Upper lobe of left lung (tissue), 6 donors: Measurements from ENCODE around the gene NT5C3A. TPM values are rescaled to one million over a fixed set of nuclear protein-coding genes. Genes with fewer than 3 reads are reported as not detected.
A peak's percentile ranks its signal among the peaks of the same experiment; 100 is the strongest.

ENCODE experiments used
- ATAC-seq, 2 donors: fragments of 200-7000 bp; cut with Tn5 transposase; one replicate each; pipeline ENCODE4 v1.9.1; 2022; ENCODE audit warnings: mild to moderate bottlenecking in 2 of 2, moderate library complexity in 2 of 2; ENCODE audit not compliant: low FRiP score in 2 of 2
- DNase-seq, 2 donors: peaks; one replicate each; pipeline ENCODE4 v3.0.0-alpha.2; 2019 to 2020
- H3K27ac ChIP-seq, 4 donors: fragments of 200-600 bp; sonication (generic); one replicate each; pipeline ENCODE4 v1.5.1; 2016 to 2019
- H3K27me3 ChIP-seq, 4 donors: fragments of 200-600 bp; sonication (generic); one replicate each; pipeline ENCODE4 v1.5.1; 2017 to 2019
- H3K36me3 ChIP-seq, 4 donors: fragments of 200-600 bp; sonication (generic); one replicate each; pipeline ENCODE4 v1.5.1; 2016 to 2019
- H3K4me1 ChIP-seq, 4 donors: fragments of 200-600 bp; sonication (generic); one replicate each; pipeline ENCODE4 v1.5.1; 2018 to 2019
- H3K4me3 ChIP-seq, 4 donors: fragments of 200-600 bp; sonication (generic); one replicate each; pipeline ENCODE4 v1.5.1; 2017 to 2019; ENCODE audit warnings: mild to moderate bottlenecking in 2 of 4, moderate library complexity in 1 of 4
- H3K9me3 ChIP-seq, 4 donors: fragments of 200-600 bp; sonication (generic); one replicate each; pipeline ENCODE4 v1.5.1; 2018 to 2019
- EP300 ChIP-seq, 4 donors: sonication (generic); formaldehyde crosslinking; IDR thresholded peaks; one replicate each; pipeline ENCODE4 v1.5.1; 2017; ENCODE audit warnings: antibody characterized with exemption in 4 of 4, control low read depth in 2 of 4
- POLR2A ChIP-seq, 4 donors: fragments of 450-650 bp; IDR thresholded peaks; one replicate each; pipeline ENCODE4 v1.5.1; 2016 to 2017; ENCODE audit warnings: antibody characterized with exemption in 4 of 4, mild to moderate bottlenecking in 2 of 4
- POLR2AphosphoS5 ChIP-seq, 2 donors: sonication (generic); formaldehyde crosslinking; IDR thresholded peaks; one replicate each; pipeline ENCODE4 v1.5.1; 2017; ENCODE audit warnings: antibody characterized with exemption in 2 of 2
- WGBS, 2 donors: methylation state at CpG; one replicate each; pipeline ENCODE4 v1.1.5; 2017 to 2018; 5-methylcytosine and 5-hydroxymethylcytosine counted together
- total RNA-seq, 6 donors: library from RNA; depleted of rRNA in 4 of 6; stranded (reverse); fragments of >200 nt in 4 of 6; gene quantifications; one replicate each; pipeline versions ENCODE4 v1.1.0 to v1.2.1, GENCODE V29; 2016 to 2021
- TF ChIP-seq, protein P1 (sequence below), 6 experiments: fragments of 450-650 bp in 4 of 6; fragments of 200-600 bp in 2 of 6; sonication (generic) in 2 of 6; IDR thresholded peaks; one replicate each; pipeline ENCODE4 v1.5.1; 2016 to 2019; ENCODE audit warnings: antibody characterized with exemption in 6 of 6
- donor health status: DM: no; HTN: no; CAD: no; lungs with moderate emphysema.
- donor health status: DM: no; HTN: yes; CAD: no; lungs with severe emphysema.

NT5C3A gene
- total RNA-seq, 6 donors from 2014 or later: 18.4 to 52.3 (median 25.0) TPM

DNA sequence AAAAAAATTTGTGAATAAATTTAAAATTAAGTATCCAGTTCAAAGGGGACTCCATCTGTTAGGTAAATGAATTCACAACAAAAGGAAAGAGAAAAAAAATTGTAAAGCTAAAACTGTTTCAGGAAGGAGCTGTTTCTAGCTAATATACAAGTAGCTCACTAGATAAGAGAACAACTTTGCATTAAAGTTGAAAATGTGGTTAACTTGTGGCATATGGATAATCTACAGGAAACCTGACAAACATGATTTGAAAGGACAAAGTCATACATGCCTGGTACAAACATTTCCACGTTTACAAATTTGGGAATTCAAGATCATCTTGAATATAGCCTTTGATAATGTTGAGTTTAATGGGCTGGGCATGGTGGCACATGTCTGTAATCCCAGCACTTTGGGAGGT is 8.9 kb downstream of the NT5C3A start:
- WGBS, 2 donors: 35 to 40% methylated on average over 1 of the region's 1 CpG
- TF ChIP-seq, protein P1, sequence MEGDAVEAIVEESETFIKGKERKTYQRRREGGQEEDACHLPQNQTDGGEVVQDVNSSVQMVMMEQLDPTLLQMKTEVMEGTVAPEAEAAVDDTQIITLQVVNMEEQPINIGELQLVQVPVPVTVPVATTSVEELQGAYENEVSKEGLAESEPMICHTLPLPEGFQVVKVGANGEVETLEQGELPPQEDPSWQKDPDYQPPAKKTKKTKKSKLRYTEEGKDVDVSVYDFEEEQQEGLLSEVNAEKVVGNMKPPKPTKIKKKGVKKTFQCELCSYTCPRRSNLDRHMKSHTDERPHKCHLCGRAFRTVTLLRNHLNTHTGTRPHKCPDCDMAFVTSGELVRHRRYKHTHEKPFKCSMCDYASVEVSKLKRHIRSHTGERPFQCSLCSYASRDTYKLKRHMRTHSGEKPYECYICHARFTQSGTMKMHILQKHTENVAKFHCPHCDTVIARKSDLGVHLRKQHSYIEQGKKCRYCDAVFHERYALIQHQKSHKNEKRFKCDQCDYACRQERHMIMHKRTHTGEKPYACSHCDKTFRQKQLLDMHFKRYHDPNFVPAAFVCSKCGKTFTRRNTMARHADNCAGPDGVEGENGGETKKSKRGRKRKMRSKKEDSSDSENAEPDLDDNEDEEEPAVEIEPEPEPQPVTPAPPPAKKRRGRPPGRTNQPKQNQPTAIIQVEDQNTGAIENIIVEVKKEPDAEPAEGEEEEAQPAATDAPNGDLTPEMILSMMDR (IDR thresholded peaks at IDR 0.05): no peak
- TF ChIP-seq POLR2A (IDR thresholded peaks at IDR 0.05) (no peak), POLR2AphosphoS5 (IDR thresholded peaks at IDR 0.05) (no peak), EP300 (IDR thresholded peaks at IDR 0.05) (no peak)
- Histone ChIP-seq H3K4me3 (no peak overlapping the region), H3K9me3 (no peaks in the 10 kb centered on the region), H3K4me1 (peaks cover 12 to 29% (median 25%) of the 10 kb centered on the region in 4 donors), H3K27ac (peak overlapping the region in 2 of 4 donors; percentile 32 to 58), H3K27me3 (no peaks in the 10 kb centered on the region), H3K36me3 (no peaks in the 10 kb centered on the region)
- no peak for ATAC-seq
- DNase-seq: no peak

DNA sequence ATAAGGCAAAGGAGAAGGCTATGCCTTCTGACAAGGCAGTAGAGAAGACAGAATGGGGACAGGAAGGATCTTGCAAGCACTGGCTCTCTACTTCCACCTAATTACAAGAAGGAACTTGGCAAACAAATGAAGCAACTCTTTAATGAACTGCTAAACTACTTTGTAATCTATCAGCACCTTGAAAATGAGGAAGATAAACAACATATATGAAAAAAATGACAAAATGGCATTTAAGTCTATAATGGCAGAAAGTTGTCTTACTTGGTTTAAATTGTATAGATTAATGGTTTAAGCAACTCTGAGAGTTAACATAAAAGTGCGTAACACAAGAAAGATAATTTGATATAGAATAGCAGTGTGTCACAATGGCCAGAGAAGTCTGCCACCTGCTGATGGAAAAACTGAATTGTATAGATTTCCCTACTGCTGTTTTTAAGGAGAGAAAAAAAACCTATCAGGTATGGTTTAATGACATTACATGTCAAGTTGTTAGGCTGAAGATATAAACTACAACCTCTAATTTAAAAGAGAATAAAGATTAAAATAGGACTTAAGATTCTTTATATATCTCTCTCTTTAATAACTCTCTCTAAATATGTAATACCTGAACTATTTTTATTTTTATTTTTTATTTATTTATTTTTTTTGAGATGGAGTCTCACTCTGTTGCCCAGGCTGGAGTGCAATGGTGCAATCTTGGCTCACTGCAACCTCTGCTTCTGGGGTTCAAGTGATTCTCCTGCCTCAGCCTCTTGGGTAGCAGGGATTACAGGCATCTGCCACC is 11.8 kb downstream of the NT5C3A start:
- Histone ChIP-seq H3K27me3 (no peaks in the 10 kb centered on the region), H3K36me3 (no peaks in the 10 kb centered on the region), H3K4me3 (peak overlapping the region in 2 of 4 donors; percentile 19 to 23), H3K27ac (peak overlapping the region; percentile 65 to 82 (median 74)), H3K4me1 (peaks cover 12 to 30% (median 24%) of the 10 kb centered on the region in 4 donors), H3K9me3 (no peaks in the 10 kb centered on the region)
- 0 to 17% methylated on average over 1 of the region's 1 CpG for WGBS, 2 donors
- ATAC-seq: peak in 1 of 2 donors; percentile 68
- no peak for DNase-seq
- TF ChIP-seq, protein P1 (IDR thresholded peaks at IDR 0.05): peak; percentile 30 to 74 (median 54)
- TF ChIP-seq EP300 (IDR thresholded peaks at IDR 0.05): no peak

DNA sequence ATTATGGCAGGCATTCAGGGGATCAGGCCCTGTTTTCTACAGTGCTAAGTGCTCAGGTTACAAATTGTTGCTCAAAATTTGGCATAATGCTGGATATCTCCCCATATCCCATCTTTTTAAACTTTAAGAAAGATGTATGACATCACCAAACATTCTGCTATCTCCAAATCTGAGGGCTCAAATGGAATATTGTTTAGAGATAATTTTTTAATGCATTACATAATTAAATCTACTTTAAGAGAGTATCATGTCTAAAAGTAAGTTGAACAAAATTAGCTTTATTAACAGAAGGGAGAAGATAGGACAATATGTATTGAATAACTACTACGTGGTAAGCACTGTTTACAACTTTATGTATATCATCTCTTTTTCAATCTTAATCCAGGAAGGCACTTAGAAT is 13.9 kb downstream of the NT5C3A start:
- H3K36me3 ChIP-seq: no peaks in the 10 kb centered on the region
- no peak for DNase-seq
- H3K27me3 ChIP-seq: no peaks in the 10 kb centered on the region
- TF ChIP-seq EP300 (IDR thresholded peaks at IDR 0.05): no peak
- no peak for TF ChIP-seq POLR2A (IDR thresholded peaks at IDR 0.05)
- TF ChIP-seq POLR2AphosphoS5 (IDR thresholded peaks at IDR 0.05): no peak
- TF ChIP-seq, protein P1 (IDR thresholded peaks at IDR 0.05): no peak
- H3K4me3 ChIP-seq: no peak overlapping the region
- H3K9me3 ChIP-seq: no peaks in the 10 kb centered on the region
- H3K27ac ChIP-seq: no peak overlapping the region
- WGBS, 2 donors: 91 to 98% methylated on average over 1 of the region's 1 CpG
- H3K4me1 ChIP-seq: peaks cover 25 to 43% (median 27%) of the 10 kb centered on the region in 4 donors
- ATAC-seq: no peak

DNA sequence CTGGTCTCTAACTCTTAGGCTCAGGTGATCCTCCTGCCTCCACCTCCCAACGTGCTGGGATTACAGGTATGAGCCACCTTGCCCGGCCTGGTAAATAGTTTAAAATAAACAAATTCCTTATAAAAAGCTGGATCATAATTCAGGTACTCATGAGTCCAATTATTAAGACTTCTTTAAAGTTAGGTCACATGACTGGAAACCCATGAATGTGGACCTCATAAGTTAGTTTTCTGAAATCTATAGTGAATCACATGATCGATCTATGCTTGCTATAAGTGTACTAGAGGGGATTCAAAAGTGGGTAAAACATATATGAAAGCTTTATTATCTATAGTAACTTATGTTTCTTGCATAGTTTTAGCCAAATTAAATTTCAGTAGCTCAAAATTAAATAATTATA is 14.3 kb downstream of the NT5C3A start:
- Histone ChIP-seq H3K27me3 (no peaks in the 10 kb centered on the region), H3K4me1 (peaks cover 28 to 47% (median 30%) of the 10 kb centered on the region in 4 donors), H3K27ac (no peak overlapping the region), H3K9me3 (no peaks in the 10 kb centered on the region), H3K36me3 (no peaks in the 10 kb centered on the region), H3K4me3 (no peak overlapping the region)
- ATAC-seq (no peak), DNase-seq (no peak)
- TF ChIP-seq, protein P1 (IDR thresholded peaks at IDR 0.05): no peak
- no peak for TF ChIP-seq EP300 (IDR thresholded peaks at IDR 0.05)
- TF ChIP-seq POLR2AphosphoS5 (IDR thresholded peaks at IDR 0.05): no peak
- TF ChIP-seq POLR2A (IDR thresholded peaks at IDR 0.05): no peak
- WGBS, 2 donors: 94 to 99% methylated on average over 3 of the region's 3 CpGs

DNA sequence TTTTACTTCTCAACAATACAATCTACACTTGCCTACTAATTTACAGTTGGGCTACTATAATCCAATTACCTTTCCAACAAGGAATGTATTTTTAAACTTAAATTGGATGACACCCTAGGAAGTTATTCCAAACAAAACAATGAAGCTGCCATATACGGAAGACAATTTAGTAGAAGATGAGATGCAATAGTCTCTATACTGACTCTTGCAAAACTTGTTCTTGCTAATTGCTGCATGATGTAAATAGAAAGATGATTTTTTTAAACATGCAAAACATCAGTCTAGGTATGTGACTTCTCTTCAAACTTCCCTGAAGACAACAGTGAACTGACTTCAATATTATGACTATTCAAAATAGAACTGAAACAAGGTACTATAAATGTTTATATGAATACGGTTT is 17.6 kb downstream of the NT5C3A start:
- ATAC-seq: no peak
- H3K36me3 ChIP-seq: no peaks in the 10 kb centered on the region
- H3K9me3 ChIP-seq: no peaks in the 10 kb centered on the region
- H3K27me3 ChIP-seq: no peaks in the 10 kb centered on the region
- H3K4me1 ChIP-seq: peaks cover 27 to 52% (median 33%) of the 10 kb centered on the region in 4 donors
- DNase-seq: no peak
- 26 to 71% methylated on average over 2 of the region's 2 CpGs for WGBS, 2 donors
- H3K4me3 ChIP-seq: no peak overlapping the region
- H3K27ac ChIP-seq: no peak overlapping the region
- no peak for TF ChIP-seq POLR2AphosphoS5 (IDR thresholded peaks at IDR 0.05)
- no peak for TF ChIP-seq POLR2A (IDR thresholded peaks at IDR 0.05)
- TF ChIP-seq, protein P1 (IDR thresholded peaks at IDR 0.05): no peak
- TF ChIP-seq EP300 (IDR thresholded peaks at IDR 0.05): no peak
